Neural cell (in vitro differentiated cells): ENCODE results near the gene CGNL1.

Experiments
- CTCF ChIP-seq: fragments of 450-650 bp; IDR thresholded peaks from 2 replicates; pipeline ENCODE4 v1.5.1; 2014; ENCODE audit warnings: antibody characterized with exemption, mild to moderate bottlenecking, moderate library complexity; ENCODE audit not compliant: poor library complexity, severe bottlenecking
- EZH2 ChIP-seq: fragments of 200-600, 300-800 bp; shearing (Covaris generic), sonication (generic); IDR thresholded peaks from 2 replicates; pipeline ENCODE4 v1.6.1; 2014; ENCODE audit warnings: antibody characterized with exemption, low read length, borderline replicate concordance, mild to moderate bottlenecking; ENCODE audit not compliant: insufficient read depth, poor library complexity, severe bottlenecking
- MXI1 ChIP-seq: fragments of 450-650 bp; conservative IDR thresholded peaks from 2 replicates; pipeline ENCODE4 v1.6.1; 2014; ENCODE audit warnings: antibody characterized with exemption, mild to moderate bottlenecking; ENCODE audit not compliant: poor library complexity, severe bottlenecking
- POLR2AphosphoS5 ChIP-seq: IDR thresholded peaks from 2 replicates; pipeline ENCODE4 v1.6.1; 2012
- REST ChIP-seq: IDR thresholded peaks from 2 replicates; pipeline ENCODE4 v1.6.1; 2012; ENCODE audit warnings: borderline replicate concordance
- TAF1 ChIP-seq: IDR thresholded peaks from 2 replicates; pipeline ENCODE4 v1.6.1; 2012; ENCODE audit warnings: low read depth

GRCh38 chr15:57591822-57592367 is 215.6 kb downstream of the CGNL1 start, which contains the start of gene MYZAP:
- TF ChIP-seq REST = no peak
- no peak for TF ChIP-seq TAF1
- TF ChIP-seq CTCF = no peak
- TF ChIP-seq POLR2AphosphoS5 = no peak
- no peak for TF ChIP-seq EZH2
- no peak for TF ChIP-seq MXI1
